A172 (cell line): ENCODE measurements around the gene CDK2AP2. TPM values are rescaled to one million over a fixed set of nuclear protein-coding genes. Genes with fewer than 3 reads are reported as not detected.

Experiments
- DNase-seq: peaks from one replicate; pipeline ENCODE4 v3.0.0-alpha.2; 2015; ENCODE audit warnings: low spot score
- total RNA-seq: library from RNA; depleted of rRNA; stranded (reverse); fragments of >200 nt; shearing (Covaris generic); gene quantifications from 2 replicates; pipeline ENCODE4 v1.2.3, GENCODE V29; 2014; rRNA removed

CDK2AP2 gene
- total RNA-seq, 1 experiment from 2014 or later, result 48.4 TPM

DNA sequence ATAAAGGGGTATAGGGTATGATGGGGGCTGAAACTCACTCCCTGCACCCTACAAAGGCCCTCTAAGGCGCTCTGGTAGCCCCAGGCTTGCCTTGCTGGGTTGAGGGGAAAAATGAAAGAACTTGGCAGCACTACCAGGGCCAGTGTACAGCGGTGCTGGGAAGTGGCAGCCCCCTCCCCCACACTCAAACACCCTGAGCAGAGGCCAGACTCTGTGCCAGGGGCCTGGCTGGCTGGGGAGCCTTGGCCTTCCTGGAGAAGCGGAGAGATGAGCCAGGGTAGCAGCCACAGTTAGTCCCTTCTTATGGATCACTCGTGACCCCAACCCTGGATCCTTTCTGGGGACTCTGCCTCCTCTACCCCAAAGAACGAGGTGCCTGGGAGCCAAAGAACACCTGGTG, 41.6 kb downstream of the CDK2AP2 start:
- no peak for DNase-seq

- peak; percentile 29 for DNase-seq
Observed at GRCh38 chr11:67465530-67465929, 42.4 kb downstream of the CDK2AP2 start.

GRCh38 chr11:67465189-67465510, 42.8 kb downstream of the CDK2AP2 start:
- DNase-seq, result no peak

- DNase-seq, result peak; percentile 42
Observed at GRCh38 chr11:67464411-67465188, 43.4 kb downstream of the CDK2AP2 start.

GRCh38 chr11:67463680-67464410, 44.1 kb downstream of the CDK2AP2 start:
- peak; percentile 86 for DNase-seq

GRCh38 chr11:67463186-67463585, 44.8 kb downstream of the CDK2AP2 start:
- DNase-seq, result no peak

- DNase-seq, result no peak
Observed at GRCh38 chr11:67458266-67458665, 49.7 kb downstream of the CDK2AP2 start.

- DNase-seq, result no peak
Observed at GRCh38 chr11:67457453-67457852, 50.5 kb downstream of the CDK2AP2 start.

Other genes starting within 250 kb of the CDK2AP2 start
- gene GRK2, start 241.7 kb downstream of the CDK2AP2 start, total RNA-seq, result 40.3 and 44.6 TPM in 2 replicates
- 25.4 and 51.8 TPM in 2 replicates for gene ANKRD13D, start 218.9 kb downstream of the CDK2AP2 start, total RNA-seq
- 3.2 and 10.0 TPM in 2 replicates for gene SSH3, start 204.6 kb downstream of the CDK2AP2 start, total RNA-seq
- 75.8 and 96.0 TPM in 2 replicates for gene POLD4, start 154.6 kb downstream of the CDK2AP2 start, total RNA-seq
- 7.5 and 8.1 TPM in 2 replicates for gene CLCF1, start 134.6 kb downstream of the CDK2AP2 start, total RNA-seq
- gene RAD9A, start 116.2 kb downstream of the CDK2AP2 start, total RNA-seq, result 6.2 and 15.0 TPM in 2 replicates
- 192 and 217 TPM in 2 replicates for gene PPP1CA, start 106.3 kb downstream of the CDK2AP2 start, total RNA-seq
- gene TBC1D10C, start 104.1 kb downstream of the CDK2AP2 start, total RNA-seq, result not detected in 2 replicates
- gene CARNS1, start 92.5 kb downstream of the CDK2AP2 start, total RNA-seq, result 0.05 TPM in 1 of 2 replicates, not detected in the other
- gene RPS6KB2, start 79.7 kb downstream of the CDK2AP2 start, total RNA-seq, result 83.6 and 89.8 TPM in 2 replicates
- gene PTPRCAP, start 70.5 kb downstream of the CDK2AP2 start, total RNA-seq, result 1.5 and 2.3 TPM in 2 replicates
- 108 and 116 TPM in 2 replicates for gene CORO1B, start 64.7 kb downstream of the CDK2AP2 start, total RNA-seq
- gene GPR152, start 55.4 kb downstream of the CDK2AP2 start, total RNA-seq, result not detected in 2 replicates
- gene CABP4, start 52.8 kb downstream of the CDK2AP2 start, total RNA-seq, result not detected in 2 replicates
- gene TMEM134, start 38.9 kb downstream of the CDK2AP2 start, total RNA-seq, result 14.0 and 20.0 TPM in 2 replicates
- gene AIP, start 25.1 kb downstream of the CDK2AP2 start, total RNA-seq, result 95.8 and 99.9 TPM in 2 replicates
- 27.0 and 29.9 TPM in 2 replicates for gene PITPNM1, start 2.8 kb downstream of the CDK2AP2 start, total RNA-seq
- not detected in 2 replicates for gene CABP2, start 15.3 kb upstream of the CDK2AP2 start, total RNA-seq
- 639 and 900 TPM in 2 replicates for gene GSTP1, start 75.7 kb upstream of the CDK2AP2 start, total RNA-seq
- 171 and 199 TPM in 2 replicates for gene NDUFV1, start 98.8 kb upstream of the CDK2AP2 start, total RNA-seq
- gene NUDT8, start 121.8 kb upstream of the CDK2AP2 start, total RNA-seq, result 5.3 and 11.9 TPM in 2 replicates
- gene TBX10, start 131.6 kb upstream of the CDK2AP2 start, total RNA-seq, result not detected in 2 replicates
- 0.41 and 0.89 TPM in 2 replicates for gene ACY3, start 142.6 kb upstream of the CDK2AP2 start, total RNA-seq
- not detected in 2 replicates for gene ALDH3B2, start 166.5 kb upstream of the CDK2AP2 start, total RNA-seq